DND-41 (cell line): ENCODE measurements around the gene DNAJC16.

Experiments used
- EZH2 ChIP-seq: IDR thresholded peaks from 3 replicates; pipeline ENCODE4 v1.6.1; 2012; ENCODE audit warnings: borderline replicate concordance, low read depth, mild to moderate bottlenecking, moderate library complexity, low read length, inconsistent platforms; ENCODE audit not compliant: severe bottlenecking
- TF ChIP-seq, protein P1 (sequence below): IDR thresholded peaks from 2 replicates; pipeline ENCODE4 v1.5.1; 2012; ENCODE audit warnings: borderline replicate concordance, low read length, moderate library complexity, mild to moderate bottlenecking; ENCODE audit not compliant: poor library complexity, severe bottlenecking; ENCODE audit errors: extremely low read depth

DNA sequence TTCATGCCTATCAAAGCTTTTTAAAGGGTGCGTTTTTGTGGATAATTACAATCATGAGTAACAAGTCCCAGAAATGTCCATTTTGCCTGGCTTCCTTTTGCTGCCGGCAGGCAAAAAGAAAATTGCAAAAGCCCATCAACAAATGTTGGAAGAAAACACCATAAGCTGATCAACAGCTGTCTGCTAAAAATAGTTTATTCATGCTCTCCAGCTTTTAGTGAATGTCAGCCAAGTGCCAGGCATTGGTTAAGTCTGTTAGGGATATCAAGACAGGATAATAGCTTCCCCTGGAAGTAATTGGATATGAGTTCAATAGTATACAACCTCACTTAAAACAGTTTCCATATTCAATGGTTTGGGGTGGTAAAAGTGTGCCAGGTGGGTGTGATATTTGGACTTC, 71.8 kb downstream of the DNAJC16 start:
- TF ChIP-seq, protein P1, sequence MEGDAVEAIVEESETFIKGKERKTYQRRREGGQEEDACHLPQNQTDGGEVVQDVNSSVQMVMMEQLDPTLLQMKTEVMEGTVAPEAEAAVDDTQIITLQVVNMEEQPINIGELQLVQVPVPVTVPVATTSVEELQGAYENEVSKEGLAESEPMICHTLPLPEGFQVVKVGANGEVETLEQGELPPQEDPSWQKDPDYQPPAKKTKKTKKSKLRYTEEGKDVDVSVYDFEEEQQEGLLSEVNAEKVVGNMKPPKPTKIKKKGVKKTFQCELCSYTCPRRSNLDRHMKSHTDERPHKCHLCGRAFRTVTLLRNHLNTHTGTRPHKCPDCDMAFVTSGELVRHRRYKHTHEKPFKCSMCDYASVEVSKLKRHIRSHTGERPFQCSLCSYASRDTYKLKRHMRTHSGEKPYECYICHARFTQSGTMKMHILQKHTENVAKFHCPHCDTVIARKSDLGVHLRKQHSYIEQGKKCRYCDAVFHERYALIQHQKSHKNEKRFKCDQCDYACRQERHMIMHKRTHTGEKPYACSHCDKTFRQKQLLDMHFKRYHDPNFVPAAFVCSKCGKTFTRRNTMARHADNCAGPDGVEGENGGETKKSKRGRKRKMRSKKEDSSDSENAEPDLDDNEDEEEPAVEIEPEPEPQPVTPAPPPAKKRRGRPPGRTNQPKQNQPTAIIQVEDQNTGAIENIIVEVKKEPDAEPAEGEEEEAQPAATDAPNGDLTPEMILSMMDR = no peak
- TF ChIP-seq EZH2 = no peak
